AG09309 (cell line): Measurements from ENCODE around the gene MTG1.

Experiments
- DNase-seq: peaks from one replicate; pipeline ENCODE4 v3.0.0-alpha.2; 2010; ENCODE audit warnings: low read depth
- H3K4me3 ChIP-seq: 2 replicates; pipeline ENCODE4 v1.5.1; 2011; ENCODE audit warnings: mild to moderate bottlenecking, low read depth, low read length, moderate library complexity; ENCODE audit not compliant: control insufficient read depth
- CTCF ChIP-seq: IDR thresholded peaks from 2 replicates; pipeline ENCODE4 v1.5.1; 2011; ENCODE audit warnings: mild to moderate bottlenecking, low read depth, low read length, inconsistent platforms; ENCODE audit not compliant: insufficient read depth, control insufficient read depth; ENCODE audit errors: missing control alignments

MTG1 gene

GRCh38 chr10:133446979-133447378 lies 53.0 kb downstream of the MTG1 start:
- no peak for DNase-seq
- no peak overlapping the region for H3K4me3 ChIP-seq
- no peak for TF ChIP-seq CTCF

DNA sequence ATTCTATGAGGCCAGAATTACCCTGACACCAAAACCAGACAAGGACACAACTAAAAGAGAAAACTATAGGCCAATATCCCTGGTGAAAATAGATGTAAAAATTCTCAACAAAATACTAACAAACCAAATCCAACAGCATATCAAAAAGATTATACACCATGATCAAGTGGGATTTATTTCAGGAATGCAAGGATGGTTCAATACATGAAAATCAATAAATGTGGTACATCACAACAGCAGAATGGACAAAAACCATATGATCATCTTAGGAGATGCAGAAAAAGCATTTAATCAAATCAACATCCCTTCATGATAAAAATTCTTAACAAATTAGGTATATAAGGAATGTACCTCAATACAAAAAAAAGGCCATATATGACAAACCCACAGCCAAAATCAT lies 54.2 kb downstream of the MTG1 start:
- H3K4me3 ChIP-seq, result no peak overlapping the region
- DNase-seq, result no peak
- TF ChIP-seq CTCF, result no peak

DNA sequence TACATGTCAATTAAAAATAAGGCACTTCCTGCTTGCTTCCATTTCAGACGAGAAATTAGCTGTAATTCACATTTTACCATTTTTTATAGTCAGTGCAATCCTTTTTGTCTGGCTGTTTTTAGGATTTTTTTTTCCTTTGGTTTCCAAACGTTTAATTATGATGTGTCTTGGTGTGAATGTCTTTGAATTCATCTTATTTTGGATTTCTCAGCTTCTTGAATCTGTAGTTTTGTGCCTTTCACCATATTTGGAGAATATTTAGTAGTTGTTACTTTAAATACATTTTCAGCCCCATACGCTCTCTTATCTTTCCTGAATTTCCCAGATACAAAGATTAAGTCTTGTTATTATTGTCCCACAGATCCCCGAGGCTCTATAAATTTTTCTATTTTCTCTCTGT lies 57.4 kb downstream of the MTG1 start:
- TF ChIP-seq CTCF, result no peak
- no peak overlapping the region for H3K4me3 ChIP-seq
- no peak for DNase-seq

DNA sequence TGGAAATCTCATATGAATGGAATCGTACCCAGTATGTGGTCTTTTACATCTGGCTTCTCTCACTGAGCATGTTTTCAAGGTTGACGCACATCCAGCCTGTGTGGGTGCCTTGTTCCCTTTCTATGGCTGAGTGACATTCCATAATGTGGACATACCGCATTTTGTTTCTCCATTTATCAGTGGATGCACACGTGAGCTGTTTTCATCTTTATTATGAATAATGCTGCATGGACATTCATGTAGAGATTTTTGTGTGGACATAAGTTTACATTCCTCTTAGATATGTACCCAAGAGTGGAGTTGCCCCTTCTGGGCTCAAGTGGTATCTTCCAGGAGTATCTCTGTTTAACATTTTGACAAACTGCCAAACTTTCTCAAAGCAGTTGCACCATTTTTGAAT lies 58.5 kb downstream of the MTG1 start:
- no peak overlapping the region for H3K4me3 ChIP-seq
- no peak for TF ChIP-seq CTCF
- no peak for DNase-seq

DNA sequence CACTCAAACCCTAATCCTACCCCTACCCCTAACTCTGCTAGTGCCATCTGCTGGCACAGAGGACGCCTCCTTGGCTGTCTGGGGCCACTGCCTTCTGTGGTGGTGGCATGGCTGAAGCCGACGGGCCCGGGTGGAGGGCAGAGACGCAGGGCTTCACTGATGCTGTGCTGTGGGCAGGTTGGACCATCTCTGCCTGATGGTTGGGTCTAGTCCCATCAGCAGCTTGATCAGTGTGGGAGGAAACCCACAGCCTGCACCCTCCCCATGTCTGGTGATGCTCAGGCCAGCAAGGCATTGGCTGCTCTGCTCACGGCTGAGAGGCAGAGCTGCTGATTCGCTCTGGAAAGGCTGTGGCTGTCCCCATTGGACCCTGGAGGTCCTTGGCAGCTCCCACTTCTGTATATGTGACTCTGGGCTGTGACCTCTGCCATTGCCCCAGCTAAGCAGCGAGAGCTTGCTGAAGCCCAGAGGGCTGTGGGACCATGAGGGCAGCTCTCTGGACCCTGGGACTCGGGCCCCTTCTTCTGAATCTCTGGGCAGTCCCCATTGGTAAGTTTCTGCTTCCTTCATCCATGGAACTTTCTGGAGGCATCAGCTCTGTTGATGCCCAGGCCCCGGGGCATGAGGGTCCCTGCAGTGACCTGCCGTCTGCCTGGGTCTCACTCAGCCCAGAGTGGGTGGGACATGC lies 59.7 kb downstream of the MTG1 start, which contains the start of gene SCART1:
Gene SCART1 (plus strand): TSS at position 430 of the 688 bp plus-strand sequence. CDS start 53 bp downstream, at position 483.
- TF ChIP-seq CTCF, result no peak
- no peak for DNase-seq
- H3K4me3 ChIP-seq, result no peak within 1 kb of the TSS

DNA sequence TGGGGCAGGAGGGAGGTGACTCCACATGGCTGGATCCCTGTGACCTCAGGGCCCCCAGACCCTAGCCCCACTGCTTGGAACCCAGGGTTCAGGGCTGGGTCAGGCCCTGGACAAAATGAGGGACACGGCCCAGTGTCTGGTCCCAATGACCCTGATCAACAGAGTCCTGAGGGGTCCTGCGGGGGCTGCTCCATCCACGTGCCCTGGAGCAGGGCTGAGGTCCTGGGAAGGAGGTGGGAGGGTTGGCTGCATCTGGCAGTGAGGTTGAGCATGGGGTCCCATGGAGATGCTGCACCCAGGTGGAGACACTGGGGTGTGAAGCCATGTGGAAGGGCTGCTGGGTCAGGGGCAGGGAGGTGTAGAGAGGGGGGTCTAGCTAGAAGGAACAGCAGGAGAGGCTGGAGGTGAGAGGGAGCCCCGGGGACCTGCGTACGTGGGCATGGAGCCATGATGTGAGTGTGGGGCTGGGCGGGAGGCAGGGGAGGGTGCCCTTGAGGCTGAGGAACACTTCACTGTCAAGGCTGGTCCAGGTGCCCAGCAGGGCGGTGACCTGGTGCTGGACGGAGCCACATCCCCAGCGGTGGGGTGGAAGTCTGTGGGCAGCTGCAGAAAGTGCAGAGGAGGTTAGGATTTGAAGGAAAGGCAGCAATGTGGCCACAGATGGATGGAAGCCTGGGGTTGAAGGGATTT lies 60.4 kb downstream of the MTG1 start:
- H3K4me3 ChIP-seq, result no peak overlapping the region
- DNase-seq, result no peak
- no peak for TF ChIP-seq CTCF
